Measurements from ENCODE around the gene CABP7.

- TF ChIP-seq TBP (IDR thresholded peaks at IDR 0.05; ENCODE audit: low read depth, low read length) (no peak), CTCF (IDR thresholded peaks at IDR 0.05; ENCODE audit: control extremely low read depth in 1 of 3, insufficient read depth in 1 of 3, low read depth in 1 of 3, low read length in 3 of 3) (no peak), EZH2 (IDR thresholded peaks at IDR 0.05; ENCODE audit: low read depth, low read length, severe bottlenecking) (no peak)
Measured at GRCh38 chr22:29679316-29679715, 40.5 kb upstream of the CABP7 start.

All from H1 (cell line).